SU-DHL-6 (cell line): ENCODE results near the gene RANGAP1.
"Not testable (repeated sequence)": the region's sequence is repeated elsewhere in the genome, so short reads cannot be mapped to it uniquely, and the experiment has no call there.

Source experiments
- H2AFZ ChIP-seq: fragments of 200-600 bp; sonication (generic); 2 replicates; pipeline ENCODE4 v1.6.1; 2014; ENCODE audit warnings: low read depth, mild to moderate bottlenecking, moderate library complexity, mixed read lengths, antibody characterized with exemption, low read length; ENCODE audit not compliant: severe bottlenecking
- H3F3A ChIP-seq: fragments of 200-600 bp; shearing (Covaris generic); 2 replicates; pipeline ENCODE4 v1.6.0; 2016; ENCODE audit warnings: antibody characterized with exemption, mild to moderate bottlenecking; ENCODE audit not compliant: insufficient read depth
- H3K27ac ChIP-seq: fragments of 200-600 bp; sonication (generic); 2 replicates; pipeline ENCODE4 v1.5.1; 2016; ENCODE audit warnings: low read depth, mild to moderate bottlenecking, low read length, moderate library complexity, mixed read lengths
- H3K27me3 ChIP-seq: fragments of 200-600 bp; sonication (generic), shearing (Covaris generic); 2 replicates; pipeline ENCODE4 v1.6.0; 2014; ENCODE audit warnings: mild to moderate bottlenecking, low read length
- H3K36me3 ChIP-seq: fragments of 200-600 bp; sonication (generic); 2 replicates; pipeline ENCODE4 v1.6.1; 2014; ENCODE audit warnings: mild to moderate bottlenecking, low read length, mixed read lengths
- H3K4me2 ChIP-seq: fragments of 300-600, 200-600 bp; shearing (Covaris generic), sonication (generic); 2 replicates; pipeline ENCODE4 v1.6.0; 2014; ENCODE audit warnings: low read length, low read depth, mild to moderate bottlenecking; ENCODE audit not compliant: poor library complexity, severe bottlenecking
- H3K4me3 ChIP-seq: fragments of 200-600 bp; sonication (generic); 2 replicates; pipeline ENCODE4 v1.5.1; 2014; ENCODE audit warnings: antibody characterized with exemption, low read length, mild to moderate bottlenecking, mixed read lengths; ENCODE audit not compliant: insufficient read depth, poor library complexity, severe bottlenecking
- H3K79me2 ChIP-seq: fragments of 200-600 bp; sonication (generic); 2 replicates; pipeline ENCODE4 v1.6.1; 2014; ENCODE audit warnings: mild to moderate bottlenecking, low read length, moderate library complexity; ENCODE audit not compliant: insufficient read depth
- H3K9ac ChIP-seq: fragments of 200-600 bp; sonication (generic); 2 replicates; pipeline ENCODE4 v1.7.0; 2014; ENCODE audit warnings: mild to moderate bottlenecking, low read length
- H3K9me2 ChIP-seq: fragments of 200-600 bp; sonication (generic); replicated peaks from 2 replicates; pipeline ENCODE4 v1.6.1; 2014; ENCODE audit warnings: low read length; ENCODE audit not compliant: insufficient read depth
- H3K9me3 ChIP-seq: fragments of 200-600 bp; sonication (generic); 2 replicates; pipeline ENCODE4 v1.6.1; 2014; ENCODE audit warnings: low read length, mixed read lengths; ENCODE audit not compliant: insufficient read depth
- H4K20me1 ChIP-seq: fragments of 200-600 bp; sonication (generic); 2 replicates; pipeline ENCODE4 v1.6.1; 2014; ENCODE audit warnings: low read depth, mild to moderate bottlenecking, antibody characterized with exemption, low read length, moderate library complexity, mixed read lengths
- CTCF ChIP-seq: fragments of 200-600 bp; sonication (generic); IDR thresholded peaks from one replicate; pipeline ENCODE4 v1.5.1; 2017; ENCODE audit warnings: antibody characterized with exemption, mild to moderate bottlenecking, low read length, moderate library complexity; ENCODE audit not compliant: insufficient read depth, poor library complexity, severe bottlenecking
- EZH2phosphoT487 ChIP-seq: fragments of 200-600 bp; sonication (generic), shearing (Covaris generic); conservative IDR thresholded peaks from 2 replicates; pipeline ENCODE4 v1.6.1; 2018; ENCODE audit warnings: mild to moderate bottlenecking, antibody characterized with exemption, low read length, moderate library complexity, mixed read lengths

Gene RANGAP1

GRCh38 chr22:41260871-41261270, 25.1 kb downstream of the RANGAP1 start:
- Histone ChIP-seq H3K9me2 (no peaks in the 10 kb centered on the region), H3K79me2 (no peaks in the 10 kb centered on the region), H3K9me3 (no peaks in the 10 kb centered on the region), H3K4me3 (no peak overlapping the region), H3K4me2 (no peak overlapping the region), H3K9ac (no peak overlapping the region), H3K27ac (no peak overlapping the region), H3K36me3 (peaks cover 4% of the 10 kb centered on the region; the same call in 1 of the 2 replicates), H2AFZ (no peak overlapping the region), H4K20me1 (no peaks in the 10 kb centered on the region), H3K27me3 (no peaks in the 10 kb centered on the region), H3F3A (no peaks in the 10 kb centered on the region)
- no peak for TF ChIP-seq EZH2phosphoT487
- no peak for TF ChIP-seq CTCF

GRCh38 chr22:41259756-41260155, 26.2 kb downstream of the RANGAP1 start:
- not testable (repeated sequence) for H3K27ac ChIP-seq, H3K4me3 ChIP-seq, H4K20me1 ChIP-seq, H2AFZ ChIP-seq, H3K27me3 ChIP-seq, H3K9me2 ChIP-seq, H3K79me2 ChIP-seq, H3K36me3 ChIP-seq, H3F3A ChIP-seq, H3K9ac ChIP-seq, H3K4me2 ChIP-seq, H3K9me3 ChIP-seq

- no peak overlapping the region for H3K4me3 ChIP-seq
- H3K27me3 ChIP-seq = no peaks in the 10 kb centered on the region
- TF ChIP-seq CTCF (no peak), EZH2phosphoT487 (no peak)
- no peak overlapping the region for H3K27ac ChIP-seq
- no peaks in the 10 kb centered on the region for H4K20me1 ChIP-seq
- peaks cover 4% of the 10 kb centered on the region; the same call in 1 of the 2 replicates for H3K36me3 ChIP-seq
- H3K4me2 ChIP-seq = no peak overlapping the region
- H2AFZ ChIP-seq = no peak overlapping the region
- H3F3A ChIP-seq = no peaks in the 10 kb centered on the region
- H3K9me2 ChIP-seq = no peaks in the 10 kb centered on the region
- no peak overlapping the region for H3K9ac ChIP-seq
- H3K9me3 ChIP-seq = no peaks in the 10 kb centered on the region
- H3K79me2 ChIP-seq = no peaks in the 10 kb centered on the region
Observed at GRCh38 chr22:41257696-41258095, 28.3 kb downstream of the RANGAP1 start.

- H3K27me3 ChIP-seq = no peaks in the 10 kb centered on the region
- H3K27ac ChIP-seq = no peak overlapping the region
- H3K36me3 ChIP-seq = peaks cover 4% of the 10 kb centered on the region; the same call in 1 of the 2 replicates
- H4K20me1 ChIP-seq = no peaks in the 10 kb centered on the region
- H3K9me3 ChIP-seq = no peaks in the 10 kb centered on the region
- H3K9me2 ChIP-seq = no peaks in the 10 kb centered on the region
- H3K79me2 ChIP-seq = no peaks in the 10 kb centered on the region
- TF ChIP-seq CTCF (no peak), EZH2phosphoT487 (no peak)
- no peak overlapping the region for H3K4me2 ChIP-seq
- no peak overlapping the region for H2AFZ ChIP-seq
- no peak overlapping the region for H3K4me3 ChIP-seq
- H3K9ac ChIP-seq = no peak overlapping the region
- no peaks in the 10 kb centered on the region for H3F3A ChIP-seq
Observed at GRCh38 chr22:41256254-41257253, 29.4 kb downstream of the RANGAP1 start.
